A549 (cell line): ENCODE measurements around the gene MYOF. TPM values are rescaled to one million over a fixed set of nuclear protein-coding genes. Genes with fewer than 3 reads are reported as not detected.

ENCODE experiments used
- ATAC-seq, 2 experiments: fragments of 200-7000 bp in 1 of 2; fragments of >200 bp in 1 of 2; cut with Nextera tagmentation in 1 of 2; cut with Tn5 transposase in 1 of 2; 3 replicates each; pipeline versions ENCODE4 v1.8.0 to v1.9.1; 2018 to 2020; ENCODE audit warnings: mild to moderate bottlenecking in 1 of 2, moderate library complexity in 1 of 2
- CTCF ChIA-PET: fragments of 300-600 bp; sonication (Branson Sonifier 250); formaldehyde crosslinking; extraction: SDS; loops from one replicate; lab custom pipeline; 2021; ENCODE audit warnings: antibody characterized with exemption, inconsistent platforms; lab: Yijun Ruan, JAX
- POLR2A ChIA-PET: fragments of 350-600 bp; formaldehyde crosslinking; extraction: SDS; loops from one replicate; lab custom pipeline; 2021; ENCODE audit warnings: antibody characterized with exemption, inconsistent platforms; lab: Yijun Ruan, JAX
- DNase-seq, 2 experiments: peaks; one replicate each; pipeline versions ENCODE4 v3.0.0 to v3.0.0-alpha.2; 2011 to 2016; ENCODE audit warnings: low read depth in 1 of 2, low spot score in 1 of 2
- FAIRE-seq: peaks from 2 replicates; lab custom pipeline; 2011; peaks lifted over from hg19 to GRCh38; lab: Jason Lieb, UNC
- H3K27ac ChIP-seq, 2 experiments: fragments of >200 bp; sonication (Bioruptor Twin); formaldehyde crosslinking; 3 replicates each; pipeline ENCODE4 v1.5.1; 2016 to 2017
- H3K4me1 ChIP-seq: fragments of >200 bp; sonication (Bioruptor Twin); formaldehyde crosslinking; 3 replicates; pipeline ENCODE4 v1.6.1; 2016
- H3K4me2 ChIP-seq: fragments of >200 bp; sonication (Bioruptor Twin); formaldehyde crosslinking; 3 replicates; pipeline ENCODE4 v1.6.1; 2016
- H3K4me3 ChIP-seq: fragments of >200 bp; sonication (Bioruptor Twin); formaldehyde crosslinking; 3 replicates; pipeline ENCODE4 v1.5.1; 2016
- H3K9me3 ChIP-seq: fragments of >200 bp; sonication (Bioruptor Twin); formaldehyde crosslinking; 3 replicates; pipeline ENCODE4 v1.6.1; 2016
- BHLHE40 ChIP-seq: IDR thresholded peaks from 2 replicates; pipeline ENCODE4 v1.6.1; 2012; ENCODE audit warnings: low read depth, low read length, inconsistent platforms
- CBX2 ChIP-seq: fragments of 200-600 bp; sonication (generic); IDR thresholded peaks from 2 replicates; pipeline ENCODE4 v1.6.1; 2016; ENCODE audit warnings: low read depth, mild to moderate bottlenecking, borderline replicate concordance
- CBX8 ChIP-seq: fragments of 200-600 bp; sonication (generic); IDR thresholded peaks from 2 replicates; pipeline ENCODE4 v1.6.1; 2016
- EP300 ChIP-seq, 2 experiments: fragments of >200 bp; sonication (Bioruptor Twin); formaldehyde crosslinking; IDR thresholded peaks; 2 replicates in 1 of 2; 3 replicates in 1 of 2; pipeline ENCODE4 v1.6.1; 2016 to 2017
- FOSL2 ChIP-seq, 2 experiments: fragments of 450-650 bp in 1 of 2; fragments of >200 bp in 1 of 2; sonication (Bioruptor Twin) in 1 of 2; formaldehyde crosslinking; IDR thresholded peaks; 2 replicates each; pipeline versions ENCODE4 v1.5.0 to v1.6.1; 2016 to 2020; ENCODE audit warnings: mild to moderate bottlenecking in 1 of 2, moderate library complexity in 1 of 2
- GATA3 ChIP-seq: IDR thresholded peaks from 2 replicates; pipeline ENCODE4 v1.6.1; 2012; ENCODE audit warnings: borderline replicate concordance
- HOXA7 ChIP-seq: fragments of 250-450 bp; sonication (Bioruptor Pico); IDR thresholded peaks from 2 replicates; pipeline ENCODE4 v1.5.0; 2020; ENCODE audit warnings: mild to moderate bottlenecking, moderate library complexity
- HOXB13 ChIP-seq: fragments of 250-450 bp; sonication (Bioruptor Pico); IDR thresholded peaks from 2 replicates; pipeline ENCODE4 v1.5.0; 2020; ENCODE audit warnings: low read depth, mild to moderate bottlenecking, moderate library complexity
- JUN ChIP-seq, 2 experiments: fragments of >200 bp; sonication (Bioruptor Twin); formaldehyde crosslinking; IDR thresholded peaks; 2 replicates in 1 of 2; 3 replicates in 1 of 2; pipeline ENCODE4 v1.6.1; 2016 to 2017
- KDM1A ChIP-seq: fragments of 200-600 bp; sonication (generic); IDR thresholded peaks from 2 replicates; pipeline ENCODE4 v1.6.1; 2016; ENCODE audit warnings: low read depth, mild to moderate bottlenecking
- KDM5A ChIP-seq: fragments of 200-600 bp; sonication (generic); IDR thresholded peaks from 2 replicates; pipeline ENCODE4 v1.6.1; 2016; ENCODE audit warnings: antibody characterized with exemption, mild to moderate bottlenecking
- MAZ ChIP-seq: fragments of 150-350 bp; IDR thresholded peaks from 2 replicates; pipeline ENCODE4 v1.6.1; 2014; ENCODE audit warnings: antibody characterized with exemption, low read depth, low read length, borderline replicate concordance
- POLR2AphosphoS2 ChIP-seq: conservative IDR thresholded peaks from 2 replicates; pipeline ENCODE4 v1.6.1; 2012; ENCODE audit warnings: low read length, improper control_type of control experiment, inconsistent platforms
- RAD21 ChIP-seq, 2 experiments: fragments of >200 bp in 1 of 2; sonication (Bioruptor Twin) in 1 of 2; formaldehyde crosslinking in 1 of 2; IDR thresholded peaks in 1 of 2; conservative IDR thresholded peaks in 1 of 2; 2 replicates in 1 of 2; 3 replicates in 1 of 2; pipeline ENCODE4 v1.6.1; 2012 to 2018; ENCODE audit warnings: inconsistent platforms in 1 of 2
- RCOR1 ChIP-seq: fragments of 150-350 bp; IDR thresholded peaks from 2 replicates; pipeline ENCODE4 v1.6.1; 2014; ENCODE audit warnings: antibody characterized with exemption, low read length, low read depth
- RFX5 ChIP-seq: fragments of 450-650 bp; IDR thresholded peaks from 2 replicates; pipeline ENCODE4 v1.7.1; 2014; ENCODE audit warnings: antibody characterized with exemption, mild to moderate bottlenecking, moderate library complexity
- RNF2 ChIP-seq: fragments of 200-600 bp; sonication (generic); IDR thresholded peaks from 2 replicates; pipeline ENCODE4 v1.6.1; 2016; ENCODE audit warnings: low read depth, mild to moderate bottlenecking, antibody characterized with exemption, moderate library complexity, borderline replicate concordance
- SREBF2 ChIP-seq: fragments of 450-650 bp; IDR thresholded peaks from 2 replicates; pipeline ENCODE4 v1.6.1; 2014; ENCODE audit warnings: mild to moderate bottlenecking, moderate library complexity
- ZFP36 ChIP-seq: fragments of 450-650 bp; IDR thresholded peaks from 2 replicates; pipeline ENCODE4 v1.6.1; 2014; ENCODE audit warnings: borderline replicate concordance; ENCODE audit not compliant: partially characterized antibody
- ZNF302 ChIP-seq: fragments of 250-450 bp; sonication (Bioruptor Pico); IDR thresholded peaks from 2 replicates; pipeline ENCODE4 v1.9.0; 2021; ENCODE audit warnings: inconsistent platforms, mild to moderate bottlenecking, moderate library complexity
- WGBS: methylation state at CpG from one replicate; pipeline ENCODE4 v1.1.6; 2017; ENCODE audit errors: missing lambda C conversion rate; 5-methylcytosine and 5-hydroxymethylcytosine counted together
- polyA plus RNA-seq, 4 experiments: library from polyadenylated mRNA; depleted of rRNA in 3 of 4; stranded (reverse); fragments of >200 nt; fragmentation: RNase III in 1 of 4; extraction: RNeasy Plus Mini Kit Qiagen cat#74134 plus additional on column Dnase treatment in 1 of 4; gene quantifications; 2 replicates in 3 of 4; 3 replicates in 1 of 4; pipeline ENCODE4 v1.2.3, GENCODE V29; 2011 to 2017
- TF ChIP-seq, protein P1 (sequence below): IDR thresholded peaks from 2 replicates; pipeline ENCODE4 v1.6.1; 2012
- TF ChIP-seq, protein P2 (sequence below): IDR thresholded peaks from 2 replicates; pipeline ENCODE4 v1.6.1; 2012
- TF ChIP-seq, protein P3 (sequence below): fragments of 250-450 bp; sonication (Bioruptor Pico); IDR thresholded peaks from 2 replicates; pipeline ENCODE4 v1.5.0; 2020; ENCODE audit warnings: low read depth, mild to moderate bottlenecking, moderate library complexity
- TF ChIP-seq, protein P4 (sequence below): fragments of 200-600 bp; sonication (generic); IDR thresholded peaks from 2 replicates; pipeline ENCODE4 v1.6.1; 2016; ENCODE audit warnings: antibody characterized with exemption, mild to moderate bottlenecking, moderate library complexity
- TF ChIP-seq, protein P5 (sequence below): fragments of 450-650 bp; IDR thresholded peaks from 2 replicates; pipeline ENCODE4 v1.6.1; 2014; ENCODE audit warnings: antibody characterized with exemption

Gene MYOF
- polyA plus RNA-seq, 2 of the 4 experiments (the other 2 are of a cell fraction) = 190 to 265 TPM

DNA sequence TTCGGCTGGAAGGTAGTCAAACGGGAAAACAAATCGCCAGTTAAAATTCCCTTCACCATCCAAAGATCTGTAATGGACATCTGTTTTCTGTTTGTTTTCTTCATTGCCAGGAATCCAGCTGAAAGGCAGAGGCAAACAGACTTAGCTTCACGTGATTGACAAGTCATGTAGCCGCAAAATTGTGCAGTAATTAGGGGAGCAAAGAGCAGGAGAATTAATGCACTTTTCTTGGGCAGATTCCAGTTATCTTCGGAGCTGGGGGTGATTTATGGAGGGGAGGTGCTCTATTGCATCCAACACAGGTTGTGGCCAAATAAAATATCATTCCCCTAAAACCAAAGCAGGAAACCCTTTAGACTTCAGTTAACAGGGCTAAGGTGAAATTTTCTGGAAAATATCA lies 162.2 kb downstream of the MYOF start:
- H3K4me2 ChIP-seq = no peak overlapping the region
- no peaks in the 10 kb centered on the region for H3K9me3 ChIP-seq
- TF ChIP-seq JUN (IDR thresholded peaks at IDR 0.05) (no peak), KDM1A (no peak), RCOR1 (no peak), POLR2AphosphoS2 (no peak), CBX8 (no peak), SREBF2 (no peak), HOXB13 (CRISPR knock-in tag) (no peak), EP300 (IDR thresholded peaks at IDR 0.05) (no peak), HOXA7 (CRISPR knock-in tag) (no peak), RNF2 (no peak), BHLHE40 (no peak), ZFP36 (no peak), RFX5 (no peak), ZNF302 (CRISPR knock-in tag) (no peak), MAZ (no peak)
- TF ChIP-seq, protein P1, sequence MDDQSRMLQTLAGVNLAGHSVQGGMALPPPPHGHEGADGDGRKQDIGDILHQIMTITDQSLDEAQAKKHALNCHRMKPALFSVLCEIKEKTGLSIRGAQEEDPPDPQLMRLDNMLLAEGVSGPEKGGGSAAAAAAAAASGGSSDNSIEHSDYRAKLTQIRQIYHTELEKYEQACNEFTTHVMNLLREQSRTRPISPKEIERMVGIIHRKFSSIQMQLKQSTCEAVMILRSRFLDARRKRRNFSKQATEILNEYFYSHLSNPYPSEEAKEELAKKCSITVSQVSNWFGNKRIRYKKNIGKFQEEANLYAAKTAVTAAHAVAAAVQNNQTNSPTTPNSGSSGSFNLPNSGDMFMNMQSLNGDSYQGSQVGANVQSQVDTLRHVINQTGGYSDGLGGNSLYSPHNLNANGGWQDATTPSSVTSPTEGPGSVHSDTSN = no peak
- TF ChIP-seq, protein P2, sequence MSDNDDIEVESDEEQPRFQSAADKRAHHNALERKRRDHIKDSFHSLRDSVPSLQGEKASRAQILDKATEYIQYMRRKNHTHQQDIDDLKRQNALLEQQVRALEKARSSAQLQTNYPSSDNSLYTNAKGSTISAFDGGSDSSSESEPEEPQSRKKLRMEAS = no peak
- TF ChIP-seq, protein P3, sequence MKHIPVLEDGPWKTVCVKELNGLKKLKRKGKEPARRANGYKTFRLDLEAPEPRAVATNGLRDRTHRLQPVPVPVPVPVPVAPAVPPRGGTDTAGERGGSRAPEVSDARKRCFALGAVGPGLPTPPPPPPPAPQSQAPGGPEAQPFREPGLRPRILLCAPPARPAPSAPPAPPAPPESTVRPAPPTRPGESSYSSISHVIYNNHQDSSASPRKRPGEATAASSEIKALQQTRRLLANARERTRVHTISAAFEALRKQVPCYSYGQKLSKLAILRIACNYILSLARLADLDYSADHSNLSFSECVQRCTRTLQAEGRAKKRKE = no peak
- TF ChIP-seq, protein P4, sequence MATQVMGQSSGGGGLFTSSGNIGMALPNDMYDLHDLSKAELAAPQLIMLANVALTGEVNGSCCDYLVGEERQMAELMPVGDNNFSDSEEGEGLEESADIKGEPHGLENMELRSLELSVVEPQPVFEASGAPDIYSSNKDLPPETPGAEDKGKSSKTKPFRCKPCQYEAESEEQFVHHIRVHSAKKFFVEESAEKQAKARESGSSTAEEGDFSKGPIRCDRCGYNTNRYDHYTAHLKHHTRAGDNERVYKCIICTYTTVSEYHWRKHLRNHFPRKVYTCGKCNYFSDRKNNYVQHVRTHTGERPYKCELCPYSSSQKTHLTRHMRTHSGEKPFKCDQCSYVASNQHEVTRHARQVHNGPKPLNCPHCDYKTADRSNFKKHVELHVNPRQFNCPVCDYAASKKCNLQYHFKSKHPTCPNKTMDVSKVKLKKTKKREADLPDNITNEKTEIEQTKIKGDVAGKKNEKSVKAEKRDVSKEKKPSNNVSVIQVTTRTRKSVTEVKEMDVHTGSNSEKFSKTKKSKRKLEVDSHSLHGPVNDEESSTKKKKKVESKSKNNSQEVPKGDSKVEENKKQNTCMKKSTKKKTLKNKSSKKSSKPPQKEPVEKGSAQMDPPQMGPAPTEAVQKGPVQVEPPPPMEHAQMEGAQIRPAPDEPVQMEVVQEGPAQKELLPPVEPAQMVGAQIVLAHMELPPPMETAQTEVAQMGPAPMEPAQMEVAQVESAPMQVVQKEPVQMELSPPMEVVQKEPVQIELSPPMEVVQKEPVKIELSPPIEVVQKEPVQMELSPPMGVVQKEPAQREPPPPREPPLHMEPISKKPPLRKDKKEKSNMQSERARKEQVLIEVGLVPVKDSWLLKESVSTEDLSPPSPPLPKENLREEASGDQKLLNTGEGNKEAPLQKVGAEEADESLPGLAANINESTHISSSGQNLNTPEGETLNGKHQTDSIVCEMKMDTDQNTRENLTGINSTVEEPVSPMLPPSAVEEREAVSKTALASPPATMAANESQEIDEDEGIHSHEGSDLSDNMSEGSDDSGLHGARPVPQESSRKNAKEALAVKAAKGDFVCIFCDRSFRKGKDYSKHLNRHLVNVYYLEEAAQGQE = no peak
- 85% methylated on average over 6 of the region's 6 CpGs for WGBS
- CTCF ChIA-PET = interaction anchor here (0.5 to 3.3 kb wide), 7 partner anchors 32 to 1550 kb away, joined by 3 to 21 read pairs (median 3); partner anchors contain the start of gene MYOF
- FAIRE-seq (no peak), DNase-seq (no peak), ATAC-seq (no peak)
- no peaks in the 10 kb centered on the region for H3K4me1 ChIP-seq
- H3K4me3 ChIP-seq = no peak overlapping the region
- POLR2A ChIA-PET = no interaction called here
- H3K27ac ChIP-seq = no peak overlapping the region

DNA sequence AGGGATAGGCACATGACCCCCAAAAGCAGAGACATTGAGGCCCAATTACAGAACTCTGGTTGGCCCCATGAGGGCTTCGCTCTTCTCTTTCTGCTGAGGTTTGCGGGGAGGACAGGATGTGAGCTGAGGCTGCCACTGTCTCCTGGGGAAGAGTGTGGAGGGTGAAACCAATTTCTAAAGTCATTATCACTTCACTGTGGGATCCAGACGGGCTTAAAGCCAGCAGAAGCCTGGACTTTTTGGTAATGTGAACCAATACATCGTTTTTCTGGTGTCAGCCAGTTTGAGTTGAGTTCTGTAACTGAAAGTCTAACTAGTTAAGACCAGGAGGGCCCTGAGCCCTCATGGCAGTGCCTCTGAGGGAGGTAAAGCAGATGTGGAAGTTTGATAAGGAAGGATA lies 163.0 kb downstream of the MYOF start:
- H3K4me1 ChIP-seq = no peaks in the 10 kb centered on the region
- H3K27ac ChIP-seq = no peak overlapping the region
- no peak overlapping the region for H3K4me3 ChIP-seq
- DNase-seq = no peak
- TF ChIP-seq, protein P5, sequence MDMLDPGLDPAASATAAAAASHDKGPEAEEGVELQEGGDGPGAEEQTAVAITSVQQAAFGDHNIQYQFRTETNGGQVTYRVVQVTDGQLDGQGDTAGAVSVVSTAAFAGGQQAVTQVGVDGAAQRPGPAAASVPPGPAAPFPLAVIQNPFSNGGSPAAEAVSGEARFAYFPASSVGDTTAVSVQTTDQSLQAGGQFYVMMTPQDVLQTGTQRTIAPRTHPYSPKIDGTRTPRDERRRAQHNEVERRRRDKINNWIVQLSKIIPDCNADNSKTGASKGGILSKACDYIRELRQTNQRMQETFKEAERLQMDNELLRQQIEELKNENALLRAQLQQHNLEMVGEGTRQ = no peak
- no peak for TF ChIP-seq FOSL2 (IDR thresholded peaks at IDR 0.05)
- TF ChIP-seq FOSL2 (CRISPR knock-in tag; IDR thresholded peaks at IDR 0.05) = no peak
- no peak for TF ChIP-seq KDM5A
- TF ChIP-seq GATA3 = no peak
- TF ChIP-seq ZFP36 = no peak
- no peak for TF ChIP-seq RAD21 (conservative IDR thresholded peaks at IDR 0.05 in 1 of 2, IDR thresholded peaks at IDR 0.05 in 1 of 2)
- no peak for TF ChIP-seq CBX2
- no peak for TF ChIP-seq KDM1A
- no peak for TF ChIP-seq MAZ
- ChIA-PET POLR2A (no interaction called here), CTCF (interaction anchor here (0.7 to 3.3 kb wide), 6 partner anchors 14 to 362 kb away, joined by 3 to 21 read pairs (median 3); partner anchors contain the start of gene MYOF)
- H3K4me2 ChIP-seq = no peak overlapping the region
- no peak for ATAC-seq
- FAIRE-seq = no peak
- H3K9me3 ChIP-seq = no peaks in the 10 kb centered on the region
- WGBS = 82% methylated on average over 4 of the region's 4 CpGs
